Measurements from ENCODE around the gene HIGD1C. TPM values are rescaled to one million over a fixed set of nuclear protein-coding genes. Genes with fewer than 3 reads are reported as not detected.

The HIGD1C gene
- total and polyA plus RNA-seq, 10 donors = not detected

DNA sequence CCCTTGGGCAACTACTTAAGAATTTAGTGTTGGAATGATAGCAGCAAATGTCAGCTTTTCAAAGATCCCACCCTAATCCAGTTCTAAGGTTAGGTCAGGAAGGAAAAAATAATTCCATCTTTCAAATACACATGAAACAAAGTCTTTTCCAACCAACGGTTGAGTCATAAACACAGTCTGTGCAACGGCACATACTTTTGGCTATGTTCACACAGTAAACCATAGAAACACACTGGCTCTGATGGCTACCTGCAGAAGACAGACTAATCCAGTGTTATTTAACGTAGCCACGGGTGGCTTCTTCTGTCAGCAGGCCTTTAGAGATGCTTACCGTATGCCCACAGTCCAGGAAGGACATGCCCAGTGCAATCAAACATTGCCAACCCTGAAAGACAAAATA lies 35.7 kb downstream of the HIGD1C start:
- Histone ChIP-seq H3K4me1 (peaks cover 0 to 24% (median 6%) of the 10 kb centered on the region in 6 donors), H3K27ac (no peak overlapping the region), H3K4me3 (no peak overlapping the region), H3K36me3 (peaks cover 0 to 63% (median 43%) of the 10 kb centered on the region in 6 donors), H3K9me3 (no peaks in the 10 kb centered on the region), H3K27me3 (replicated peaks in 1 of 7) (no peaks in the 10 kb centered on the region)
- intact Hi-C loops (cut with DNase I; ENCODE audit: low total_unique reads) = loop anchor here (10.0 kb wide), 1 partner anchor 63 kb away; a partner anchor contains a TSS
- TF ChIP-seq POLR2AphosphoS5 (IDR thresholded peaks at IDR 0.05) (no peak), POLR2A (IDR thresholded peaks at IDR 0.05) (no peak)
- TF ChIP-seq, protein P1, sequence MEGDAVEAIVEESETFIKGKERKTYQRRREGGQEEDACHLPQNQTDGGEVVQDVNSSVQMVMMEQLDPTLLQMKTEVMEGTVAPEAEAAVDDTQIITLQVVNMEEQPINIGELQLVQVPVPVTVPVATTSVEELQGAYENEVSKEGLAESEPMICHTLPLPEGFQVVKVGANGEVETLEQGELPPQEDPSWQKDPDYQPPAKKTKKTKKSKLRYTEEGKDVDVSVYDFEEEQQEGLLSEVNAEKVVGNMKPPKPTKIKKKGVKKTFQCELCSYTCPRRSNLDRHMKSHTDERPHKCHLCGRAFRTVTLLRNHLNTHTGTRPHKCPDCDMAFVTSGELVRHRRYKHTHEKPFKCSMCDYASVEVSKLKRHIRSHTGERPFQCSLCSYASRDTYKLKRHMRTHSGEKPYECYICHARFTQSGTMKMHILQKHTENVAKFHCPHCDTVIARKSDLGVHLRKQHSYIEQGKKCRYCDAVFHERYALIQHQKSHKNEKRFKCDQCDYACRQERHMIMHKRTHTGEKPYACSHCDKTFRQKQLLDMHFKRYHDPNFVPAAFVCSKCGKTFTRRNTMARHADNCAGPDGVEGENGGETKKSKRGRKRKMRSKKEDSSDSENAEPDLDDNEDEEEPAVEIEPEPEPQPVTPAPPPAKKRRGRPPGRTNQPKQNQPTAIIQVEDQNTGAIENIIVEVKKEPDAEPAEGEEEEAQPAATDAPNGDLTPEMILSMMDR (IDR thresholded peaks at IDR 0.05 in 8 of 11, conservative IDR thresholded peaks at IDR 0.05 in 3 of 11) = no peak
- WGBS, 5 donors = 86 to 93% (median 91%) methylated on average over 5 of the region's 5 CpGs
- DNase-seq = no peak

GRCh38 chr12:50988871-50989270 lies 36.5 kb downstream of the HIGD1C start:
- intact Hi-C loops (cut with DNase I; ENCODE audit: low total_unique reads) = loop anchor here (10.0 kb wide), 1 partner anchor 64 kb away; a partner anchor contains a TSS
- Histone ChIP-seq H3K9me3 (no peaks in the 10 kb centered on the region), H3K4me1 (peaks cover 0 to 24% (median 6%) of the 10 kb centered on the region in 6 donors), H3K36me3 (peaks cover 0 to 72% (median 43%) of the 10 kb centered on the region in 6 donors), H3K27me3 (replicated peaks in 1 of 7) (no peaks in the 10 kb centered on the region), H3K27ac (no peak overlapping the region), H3K4me3 (no peak overlapping the region)
- TF ChIP-seq, protein P1 (IDR thresholded peaks at IDR 0.05 in 8 of 11, conservative IDR thresholded peaks at IDR 0.05 in 3 of 11) = no peak
- no peak for TF ChIP-seq POLR2AphosphoS5 (IDR thresholded peaks at IDR 0.05)
- no peak for TF ChIP-seq POLR2A (IDR thresholded peaks at IDR 0.05)
- no peak for DNase-seq
- WGBS, 5 donors = 95 to 97% (median 95%) methylated on average over 5 of the region's 5 CpGs

- peaks cover 0 to 85% (median 53%) of the 10 kb centered on the region in 6 donors for H3K36me3 ChIP-seq
- H3K4me3 ChIP-seq = no peak overlapping the region
- 81 to 90% (median 87%) methylated on average over 4 of the region's 4 CpGs for WGBS, 5 donors
- no peaks in the 10 kb centered on the region for H3K9me3 ChIP-seq
- H3K27ac ChIP-seq = no peak overlapping the region
- intact Hi-C loops (cut with DNase I; ENCODE audit: low total_unique reads) = no loop called here
- DNase-seq = no peak
- no peaks in the 10 kb centered on the region for H3K27me3 ChIP-seq (replicated peaks in 1 of 7)
- no peak for TF ChIP-seq POLR2A (IDR thresholded peaks at IDR 0.05)
- TF ChIP-seq POLR2AphosphoS5 (IDR thresholded peaks at IDR 0.05) = no peak
- TF ChIP-seq, protein P1 (IDR thresholded peaks at IDR 0.05 in 8 of 11, conservative IDR thresholded peaks at IDR 0.05 in 3 of 11) = no peak
- peaks cover 0 to 21% (median 4%) of the 10 kb centered on the region in 6 donors for H3K4me1 ChIP-seq
These were observed 37.9 kb downstream of the HIGD1C start for GRCh38 chr12:50990147-50990727.

DNA sequence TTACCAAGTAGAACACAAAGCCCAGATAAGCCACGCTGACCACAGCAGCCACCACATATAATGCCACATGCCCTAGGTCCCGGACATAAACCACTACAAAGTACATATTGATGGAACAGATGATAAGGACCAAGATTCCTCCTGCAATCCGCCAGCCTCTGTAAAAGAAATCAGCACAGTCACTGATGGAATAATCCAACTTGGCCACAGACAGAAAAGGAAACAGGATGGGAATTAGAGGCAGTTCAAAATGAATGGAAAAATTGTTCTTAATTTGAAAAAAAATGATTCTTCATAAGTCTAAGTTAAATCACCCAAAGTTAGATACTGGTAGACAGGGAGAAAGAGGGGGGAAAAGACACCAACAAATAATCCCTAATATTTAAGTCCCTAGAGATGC lies 38.4 kb downstream of the HIGD1C start:
- Histone ChIP-seq H3K27ac (no peak overlapping the region), H3K4me1 (peaks cover 0 to 15% (median 1%) of the 10 kb centered on the region in 6 donors), H3K27me3 (replicated peaks in 1 of 7) (no peaks in the 10 kb centered on the region), H3K4me3 (no peak overlapping the region), H3K9me3 (no peaks in the 10 kb centered on the region), H3K36me3 (peaks cover 0 to 91% (median 59%) of the 10 kb centered on the region in 6 donors)
- DNase-seq = no peak
- WGBS, 5 donors = 88 to 96% (median 92%) methylated on average over 3 of the region's 3 CpGs
- no peak for TF ChIP-seq POLR2AphosphoS5 (IDR thresholded peaks at IDR 0.05)
- TF ChIP-seq POLR2A (IDR thresholded peaks at IDR 0.05) = no peak
- TF ChIP-seq, protein P1 (IDR thresholded peaks at IDR 0.05 in 8 of 11, conservative IDR thresholded peaks at IDR 0.05 in 3 of 11) = no peak
- intact Hi-C loops (cut with DNase I; ENCODE audit: low total_unique reads) = no loop called here
